ENCODE data around the gene EFS.
"Not testable (repeated sequence)": the region's sequence is repeated elsewhere in the genome, so short reads cannot be mapped to it uniquely, and the experiment has no call there.

The EFS gene

DNA sequence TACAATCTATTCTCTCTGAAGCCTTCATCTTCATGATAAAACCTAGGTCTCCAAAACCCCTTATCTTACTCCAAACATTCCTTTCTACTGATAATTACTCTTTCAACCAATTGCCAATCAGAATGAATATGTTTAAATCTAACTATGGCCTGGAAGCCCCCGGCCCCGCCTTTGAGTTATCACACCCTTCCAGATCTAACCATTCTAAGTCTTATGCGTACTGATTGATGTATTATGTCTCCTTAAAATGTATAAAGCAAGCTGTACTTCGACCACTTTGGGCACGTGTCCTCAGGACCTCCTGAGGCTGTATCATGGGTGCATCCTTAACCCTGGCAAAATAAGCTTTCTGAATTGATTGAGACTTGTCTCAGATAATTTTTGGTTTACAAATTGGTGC, 29.3 kb downstream of the EFS start:
- ChIA-PET POLR2A (no interaction called here), CTCF (no interaction called here)
- TF ChIP-seq TARDBP (IDR thresholded peaks at IDR 0.05) (no peak), NFRKB (IDR thresholded peaks at IDR 0.05) (no peak), FOXM1 (IDR thresholded peaks at IDR 0.05; ENCODE audit: borderline replicate concordance) (no peak), LEF1 (IDR thresholded peaks at IDR 0.05; ENCODE audit: borderline replicate concordance) (no peak), SP1 (IDR thresholded peaks at IDR 0.05) (no peak), FOXK2 (IDR thresholded peaks at IDR 0.05) (no peak), ELF4 (IDR thresholded peaks at IDR 0.05) (no peak)
- no peak for DNase-seq (ENCODE audit: extremely low spot score)

DNA sequence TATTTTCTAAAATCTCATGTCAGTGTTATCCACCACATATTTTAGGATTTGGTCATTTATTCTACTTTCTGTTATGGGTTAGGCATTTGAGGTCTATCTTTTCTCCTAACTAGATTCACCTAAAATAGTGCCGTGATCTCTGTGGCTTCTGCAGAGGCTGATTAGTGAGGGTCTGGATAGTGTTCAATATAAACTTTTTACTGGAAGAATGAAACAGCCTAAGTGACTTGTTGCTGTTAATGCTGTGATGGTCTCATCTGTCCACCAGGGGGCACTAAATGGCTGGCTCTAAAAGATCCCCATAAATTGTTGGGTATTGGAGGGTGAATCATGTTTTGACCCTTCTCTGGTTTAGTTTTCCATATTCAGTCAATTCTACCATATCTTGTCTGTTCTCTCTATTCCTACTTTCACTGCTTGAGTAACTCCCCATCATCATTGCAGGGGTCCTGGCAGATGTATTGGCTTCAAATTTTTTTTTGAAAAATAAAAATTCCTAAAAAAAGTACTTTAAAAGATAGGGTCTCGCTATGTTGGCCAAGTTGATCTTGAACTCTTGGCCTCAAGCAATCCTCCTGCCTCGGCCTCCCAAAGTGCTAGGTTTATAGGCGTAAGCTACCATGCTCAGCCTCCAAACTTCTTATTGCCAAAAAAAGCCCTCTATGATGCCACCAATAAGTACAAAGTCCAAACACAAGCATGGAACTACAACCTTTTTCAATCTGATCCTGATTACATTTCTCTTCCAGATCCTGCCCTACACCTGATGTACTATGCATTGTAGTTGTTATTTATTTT, 36.8 kb downstream of the EFS start:
- no peak for TF ChIP-seq ARNT (IDR thresholded peaks at IDR 0.05)
- 0 out of 2 replicates have a peak, but pooled peaks have one; percentile 20 for TF ChIP-seq FOXK2 (IDR thresholded peaks at IDR 0.05)
- ChIA-PET CTCF (interaction anchor here (1.1 to 2.7 kb wide), 2 partner anchors 52 kb away, joined by 3 to 24 read pairs; no protein-coding TSS in a partner anchor), POLR2A (interaction anchor here (1.7 kb wide), 1 partner anchor 233 kb away, joined by 5 read pairs; no protein-coding TSS in a partner anchor)
- DNase-seq (ENCODE audit: extremely low spot score) = peak; percentile 69

DNA sequence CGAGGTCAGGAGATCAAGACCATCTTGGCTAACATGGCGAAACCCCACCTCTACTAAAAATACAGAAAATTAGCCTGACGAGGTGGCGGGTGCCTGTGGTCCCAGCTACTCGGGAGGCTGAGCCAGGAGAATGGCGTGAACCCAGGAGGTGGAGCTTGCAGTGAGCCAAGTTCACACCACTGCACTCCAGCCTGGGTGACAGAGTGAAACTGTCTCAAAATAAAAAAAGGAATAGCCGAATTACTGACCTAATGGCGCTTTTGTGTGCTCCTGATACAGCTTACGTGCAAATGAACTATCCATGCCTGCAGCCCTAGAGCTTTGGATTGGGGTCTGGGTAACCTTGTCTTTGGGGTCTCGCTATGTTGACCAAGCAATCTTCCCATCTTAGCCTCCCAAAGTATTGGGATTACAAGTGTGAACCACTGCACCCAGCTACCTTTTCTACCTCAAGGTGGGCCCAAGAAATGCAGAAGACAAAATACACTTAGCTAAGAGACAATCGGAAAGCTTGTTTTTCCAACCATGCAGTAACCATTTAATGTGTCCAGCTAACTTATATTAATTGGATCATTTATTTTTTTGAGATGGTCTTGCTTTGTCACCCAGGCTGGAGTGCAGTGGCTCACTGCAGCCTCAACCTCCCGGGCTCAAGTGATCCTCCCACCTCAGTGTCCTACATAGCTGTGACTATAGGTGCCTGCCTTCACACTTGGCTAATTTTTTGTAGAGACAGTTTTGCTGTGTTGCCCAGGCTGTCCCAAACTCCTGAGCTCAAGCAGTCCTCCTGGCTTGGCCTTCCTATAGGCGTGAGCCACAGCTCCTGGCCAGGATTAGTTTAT, 38.3 kb downstream of the EFS start:
- CTCF ChIA-PET = interaction anchor here (0.7 to 2.7 kb wide), 6 partner anchors 34 to 234 kb away, joined by 3 to 24 read pairs (median 6); no protein-coding TSS in a partner anchor
- TF ChIP-seq FOXA1 (IDR thresholded peaks at IDR 0.05) = no peak
- TF ChIP-seq NFRKB (IDR thresholded peaks at IDR 0.05) = no peak
- no peak for TF ChIP-seq BHLHE40 (IDR thresholded peaks at IDR 0.05; ENCODE audit: borderline replicate concordance)
- TF ChIP-seq ELF4 (IDR thresholded peaks at IDR 0.05) = no peak
- TF ChIP-seq LEF1 (IDR thresholded peaks at IDR 0.05; ENCODE audit: borderline replicate concordance) = no peak
- TF ChIP-seq FOXM1 (IDR thresholded peaks at IDR 0.05; ENCODE audit: borderline replicate concordance) = no peak
- TF ChIP-seq, protein P1, sequence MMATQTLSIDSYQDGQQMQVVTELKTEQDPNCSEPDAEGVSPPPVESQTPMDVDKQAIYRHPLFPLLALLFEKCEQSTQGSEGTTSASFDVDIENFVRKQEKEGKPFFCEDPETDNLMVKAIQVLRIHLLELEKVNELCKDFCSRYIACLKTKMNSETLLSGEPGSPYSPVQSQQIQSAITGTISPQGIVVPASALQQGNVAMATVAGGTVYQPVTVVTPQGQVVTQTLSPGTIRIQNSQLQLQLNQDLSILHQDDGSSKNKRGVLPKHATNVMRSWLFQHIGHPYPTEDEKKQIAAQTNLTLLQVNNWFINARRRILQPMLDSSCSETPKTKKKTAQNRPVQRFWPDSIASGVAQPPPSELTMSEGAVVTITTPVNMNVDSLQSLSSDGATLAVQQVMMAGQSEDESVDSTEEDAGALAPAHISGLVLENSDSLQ (IDR thresholded peaks at IDR 0.05) = no peak
- TF ChIP-seq TARDBP (IDR thresholded peaks at IDR 0.05) = no peak
- no peak for TF ChIP-seq CTBP1 (IDR thresholded peaks at IDR 0.05; ENCODE audit: borderline replicate concordance)
- no peak for TF ChIP-seq ARNT (IDR thresholded peaks at IDR 0.05)
- TF ChIP-seq L3MBTL2 (conservative IDR thresholded peaks at IDR 0.05) = no peak
- POLR2A ChIA-PET = interaction anchor here (1.0 to 2.2 kb wide), 6 partner anchors 20 to 235 kb away, joined by 4 to 13 read pairs (median 6); partner anchors contain the start of genes BCL2L2, PPP1R3E and SLC22A17

DNA sequence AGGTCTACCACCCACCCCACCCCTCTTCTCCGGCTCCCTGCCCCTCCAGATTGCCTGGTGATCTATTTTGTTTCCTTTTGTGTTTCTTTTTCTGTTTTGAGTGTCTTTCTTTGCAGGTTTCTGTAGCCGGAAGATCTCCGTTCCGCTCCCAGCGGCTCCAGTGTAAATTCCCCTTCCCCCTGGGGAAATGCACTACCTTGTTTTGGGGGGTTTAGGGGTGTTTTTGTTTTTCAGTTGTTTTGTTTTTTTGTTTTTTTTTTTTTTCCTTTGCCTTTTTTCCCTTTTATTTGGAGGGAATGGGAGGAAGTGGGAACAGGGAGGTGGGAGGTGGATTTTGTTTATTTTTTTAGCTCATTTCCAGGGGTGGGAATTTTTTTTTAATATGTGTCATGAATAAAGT, 39.2 kb downstream of the EFS start:
- POLR2A ChIA-PET = interaction anchor here (1.0 to 2.2 kb wide), 3 partner anchors 24 to 55 kb away, joined by 4 to 13 read pairs (median 10); partner anchors contain the start of gene PPP1R3E
- CTCF ChIA-PET = interaction anchor here (2.7 kb wide), 1 partner anchor 54 kb away, joined by 24 read pairs; no protein-coding TSS in a partner anchor

More for the DNA sequence above, 38.3 kb downstream of the EFS start:
- no peak for DNase-seq (ENCODE audit: extremely low spot score)

DNA sequence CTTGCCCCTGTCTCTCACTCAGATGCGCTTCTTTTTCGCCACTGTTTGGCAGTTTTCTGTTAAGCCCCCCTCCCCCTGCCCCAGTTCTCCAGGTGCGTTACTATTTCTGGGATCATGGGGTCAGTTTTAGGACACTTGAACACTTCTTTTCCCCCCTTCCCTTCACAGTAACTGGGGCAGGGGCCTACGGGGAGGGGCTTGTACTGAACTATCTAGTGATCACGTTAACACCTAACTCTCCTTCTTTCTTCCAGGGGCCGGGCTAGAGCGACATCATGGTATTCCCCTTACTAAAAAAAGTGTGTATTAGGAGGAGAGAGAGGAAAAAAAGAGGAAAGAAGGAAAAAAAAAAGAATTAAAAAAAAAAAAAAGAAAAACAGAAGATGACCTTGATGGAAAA, 40.0 kb downstream of the EFS start:
- TF ChIP-seq NFRKB (IDR thresholded peaks at IDR 0.05) (no peak), FOXK2 (IDR thresholded peaks at IDR 0.05) (no peak), ELF4 (IDR thresholded peaks at IDR 0.05) (no peak), BHLHE40 (IDR thresholded peaks at IDR 0.05; ENCODE audit: borderline replicate concordance) (no peak), FOXM1 (IDR thresholded peaks at IDR 0.05; ENCODE audit: borderline replicate concordance) (no peak), TARDBP (IDR thresholded peaks at IDR 0.05) (no peak), L3MBTL2 (conservative IDR thresholded peaks at IDR 0.05) (no peak), FOXA1 (IDR thresholded peaks at IDR 0.05) (no peak), LEF1 (IDR thresholded peaks at IDR 0.05; ENCODE audit: borderline replicate concordance) (no peak), CTBP1 (IDR thresholded peaks at IDR 0.05; ENCODE audit: borderline replicate concordance) (no peak), HDGF (IDR thresholded peaks at IDR 0.05; ENCODE audit: borderline replicate concordance) (no peak), ZNF384 (IDR thresholded peaks at IDR 0.05) (no peak), ARNT (IDR thresholded peaks at IDR 0.05) (no peak), SP1 (IDR thresholded peaks at IDR 0.05) (no peak), SUZ12 (IDR thresholded peaks at IDR 0.05) (no peak)
- TF ChIP-seq, protein P1 (IDR thresholded peaks at IDR 0.05) = no peak
- DNase-seq (ENCODE audit: extremely low spot score) = no peak
- POLR2A ChIA-PET = interaction anchor here (8.9 kb wide), 1 partner anchor 21 kb away, joined by 256 read pairs; the partner anchor contains the start of genes BCL2L2 and PPP1R3E
- CTCF ChIA-PET = no interaction called here

More for the DNA sequence above, 39.2 kb downstream of the EFS start:
- DNase-seq (ENCODE audit: extremely low spot score) = not testable (repeated sequence)

DNA sequence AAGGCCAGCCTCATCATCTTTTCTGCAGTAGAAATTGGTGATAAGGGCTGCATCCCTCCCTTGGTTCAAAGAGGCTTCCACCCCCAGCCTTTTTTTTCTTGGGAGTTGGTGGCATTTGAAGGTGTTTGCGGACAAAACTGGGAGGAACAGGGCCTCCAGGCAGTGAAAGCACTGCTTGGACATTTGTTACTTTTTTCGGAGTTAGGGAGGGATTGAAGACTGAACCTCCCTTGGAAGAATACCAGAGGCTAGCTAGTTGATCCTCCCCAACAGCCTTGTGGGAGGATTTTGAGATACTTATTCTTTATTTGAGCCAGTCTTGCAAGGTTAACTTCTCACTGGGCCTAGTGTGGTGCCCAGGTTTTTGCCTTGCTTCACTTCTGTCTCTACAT, 40.5 kb downstream of the EFS start:
- TF ChIP-seq FOXA1 (IDR thresholded peaks at IDR 0.05) = no peak
- TF ChIP-seq TARDBP (IDR thresholded peaks at IDR 0.05) = no peak
- no peak for TF ChIP-seq BHLHE40 (IDR thresholded peaks at IDR 0.05; ENCODE audit: borderline replicate concordance)
- no peak for TF ChIP-seq FOXK2 (IDR thresholded peaks at IDR 0.05)
- no peak for TF ChIP-seq SUZ12 (IDR thresholded peaks at IDR 0.05)
- no peak for TF ChIP-seq HDGF (IDR thresholded peaks at IDR 0.05; ENCODE audit: borderline replicate concordance)
- no peak for TF ChIP-seq ZNF384 (IDR thresholded peaks at IDR 0.05)
- TF ChIP-seq, protein P1 (IDR thresholded peaks at IDR 0.05) = no peak
- no peak for TF ChIP-seq ARNT (IDR thresholded peaks at IDR 0.05)
- TF ChIP-seq NFRKB (IDR thresholded peaks at IDR 0.05) = no peak
- TF ChIP-seq CTBP1 (IDR thresholded peaks at IDR 0.05; ENCODE audit: borderline replicate concordance) = no peak
- no peak for TF ChIP-seq FOXM1 (IDR thresholded peaks at IDR 0.05; ENCODE audit: borderline replicate concordance)
- no peak for DNase-seq (ENCODE audit: extremely low spot score)
- ChIA-PET CTCF (no interaction called here), POLR2A (interaction anchor here (8.9 kb wide), 1 partner anchor 20 kb away, joined by 256 read pairs; the partner anchor contains the start of genes BCL2L2 and PPP1R3E)
